HS-27A (cell line): ENCODE results near the gene AJAP1.

Experiments
- DNase-seq: peaks from one replicate; pipeline ENCODE4 v3.0.0-alpha.2; 2012; ENCODE audit warnings: low read depth, missing footprints

The AJAP1 gene

GRCh38 chr1:4772294-4773010 is 118.0 kb downstream of the AJAP1 start:
- no peak for DNase-seq

- no peak for DNase-seq
Observed at GRCh38 chr1:4773226-4773625, 118.8 kb downstream of the AJAP1 start.

- DNase-seq: no peak
Observed at GRCh38 chr1:4775506-4775905, 121.1 kb downstream of the AJAP1 start.

GRCh38 chr1:4778056-4778455 is 123.6 kb downstream of the AJAP1 start:
- DNase-seq: no peak

- no peak for DNase-seq
Observed at GRCh38 chr1:4781646-4782045, 127.2 kb downstream of the AJAP1 start.

GRCh38 chr1:4784761-4785160 is 130.4 kb downstream of the AJAP1 start:
- no peak for DNase-seq

GRCh38 chr1:4786055-4786454 is 131.6 kb downstream of the AJAP1 start:
- DNase-seq: no peak

GRCh38 chr1:4787551-4787950 is 133.1 kb downstream of the AJAP1 start:
- no peak for DNase-seq

- DNase-seq: no peak
Observed at GRCh38 chr1:4792565-4792964, 138.2 kb downstream of the AJAP1 start.

- no peak for DNase-seq
Observed at GRCh38 chr1:4794020-4794780, 139.8 kb downstream of the AJAP1 start.

GRCh38 chr1:4796161-4797015 is 142.0 kb downstream of the AJAP1 start:
- no peak for DNase-seq

- no peak for DNase-seq
Observed at GRCh38 chr1:4797016-4797410, 142.6 kb downstream of the AJAP1 start.

GRCh38 chr1:4797429-4797828 is 143.0 kb downstream of the AJAP1 start:
- no peak for DNase-seq

GRCh38 chr1:4801192-4801924 is 146.9 kb downstream of the AJAP1 start:
- no peak for DNase-seq

GRCh38 chr1:4802024-4802423 is 147.6 kb downstream of the AJAP1 start:
- no peak for DNase-seq

- no peak for DNase-seq
Observed at GRCh38 chr1:4803335-4803734, 148.9 kb downstream of the AJAP1 start.

- no peak for DNase-seq
Observed at GRCh38 chr1:4805987-4806386, 151.6 kb downstream of the AJAP1 start.

- no peak for DNase-seq
Observed at GRCh38 chr1:4820543-4820942, 166.1 kb downstream of the AJAP1 start.

GRCh38 chr1:4825800-4826450 is 171.5 kb downstream of the AJAP1 start:
- no peak for DNase-seq

- no peak for DNase-seq
Observed at GRCh38 chr1:4830707-4831106, 176.3 kb downstream of the AJAP1 start.

GRCh38 chr1:4836574-4836973 is 182.2 kb downstream of the AJAP1 start:
- no peak for DNase-seq
